HG03469 (cell line): Measurements from ENCODE around the gene MYLK.
"Not testable (repeated sequence)": the region's sequence is repeated elsewhere in the genome, so short reads cannot be mapped to it uniquely, and the experiment has no call there.

Source experiments
- ATAC-seq: cut with Tn5 transposase; IDR thresholded peaks from one replicate; pipeline ENCODE4 v1.9.1; 2021; ENCODE audit warnings: mild to moderate bottlenecking, moderate library complexity, moderate number of reproducible peaks; ENCODE audit not compliant: unreplicated experiment

The MYLK gene

GRCh38 chr3:123728014-123728413, 156.1 kb downstream of the MYLK start:
- no peak for ATAC-seq

GRCh38 chr3:123725652-123726400, 158.3 kb downstream of the MYLK start:
- ATAC-seq = no peak

- ATAC-seq = no peak
Measured at GRCh38 chr3:123724306-123724705, 159.8 kb downstream of the MYLK start.

- ATAC-seq = no peak
Measured at GRCh38 chr3:123723522-123724168, 160.5 kb downstream of the MYLK start.

GRCh38 chr3:123723070-123723469, 161.1 kb downstream of the MYLK start:
- no peak for ATAC-seq

GRCh38 chr3:123722456-123722855, 161.7 kb downstream of the MYLK start:
- no peak for ATAC-seq

- no peak for ATAC-seq
Measured at GRCh38 chr3:123722021-123722420, 162.1 kb downstream of the MYLK start.

GRCh38 chr3:123721095-123721689, 162.9 kb downstream of the MYLK start:
- ATAC-seq = not testable (repeated sequence)

GRCh38 chr3:123720638-123721037, 163.5 kb downstream of the MYLK start:
- ATAC-seq = no peak

- ATAC-seq = no peak
Measured at GRCh38 chr3:123719862-123720453, 164.2 kb downstream of the MYLK start.

GRCh38 chr3:123719061-123719756, 164.9 kb downstream of the MYLK start:
- not testable (repeated sequence) for ATAC-seq

GRCh38 chr3:123718108-123718507, 166.0 kb downstream of the MYLK start:
- no peak for ATAC-seq

- ATAC-seq = not testable (repeated sequence)
Measured at GRCh38 chr3:123717451-123717850, 166.7 kb downstream of the MYLK start.

- no peak for ATAC-seq
Measured at GRCh38 chr3:123716411-123716810, 167.7 kb downstream of the MYLK start.

GRCh38 chr3:123713211-123713610, 170.9 kb downstream of the MYLK start:
- ATAC-seq = no peak

GRCh38 chr3:123712077-123712860, 171.9 kb downstream of the MYLK start:
- no peak for ATAC-seq

- ATAC-seq = no peak
Measured at GRCh38 chr3:123711356-123711755, 172.8 kb downstream of the MYLK start.

- ATAC-seq = no peak
Measured at GRCh38 chr3:123708531-123708930, 175.6 kb downstream of the MYLK start.

- not testable (repeated sequence) for ATAC-seq
Measured at GRCh38 chr3:123707641-123708040, 176.5 kb downstream of the MYLK start.

GRCh38 chr3:123706871-123707270, 177.3 kb downstream of the MYLK start:
- no peak for ATAC-seq
